Calu3 (cell line): Measurements from ENCODE around the gene KRT86. TPM values are rescaled to one million over a fixed set of nuclear protein-coding genes. Genes with fewer than 3 reads are reported as not detected.

ENCODE experiments used
- BruUV-seq: library from RNA; stranded (reverse); fragments of 400-500 nt; replicated peaks from 2 replicates; lab custom pipeline; 2021; lab: Mats Ljungman, UMichigan
- CTCF ChIA-PET: fragments of 300-600 bp; sonication (Branson Sonifier 250); formaldehyde crosslinking; loops from one replicate; lab custom pipeline; 2022; ENCODE audit warnings: antibody characterized with exemption; lab: Charles Lee
- DNase-seq: peaks from one replicate; pipeline ENCODE4 v3.0.0; 2022
- H3K27ac Mint-ChIP-seq: one replicate; pipeline ENCODE4 v1.8.0; 2022; ENCODE audit warnings: mixed read lengths; ENCODE audit not compliant: unreplicated experiment
- H3K27me3 Mint-ChIP-seq: one replicate; pipeline ENCODE4 v1.8.0; 2022; ENCODE audit warnings: mixed read lengths; ENCODE audit not compliant: unreplicated experiment
- H3K36me3 Mint-ChIP-seq: one replicate; pipeline ENCODE4 v1.8.0; 2022; ENCODE audit warnings: mild to moderate bottlenecking, moderate library complexity, mixed read lengths; ENCODE audit not compliant: insufficient read depth, unreplicated experiment
- H3K4me1 Mint-ChIP-seq: one replicate; pipeline ENCODE4 v1.8.0; 2022; ENCODE audit warnings: mild to moderate bottlenecking, low read depth, mixed read lengths; ENCODE audit not compliant: unreplicated experiment
- H3K4me3 Mint-ChIP-seq: one replicate; pipeline ENCODE4 v1.8.0; 2022; ENCODE audit warnings: mild to moderate bottlenecking, low read depth, moderate library complexity, mixed read lengths; ENCODE audit not compliant: unreplicated experiment
- H3K9me3 Mint-ChIP-seq: one replicate; pipeline ENCODE4 v1.8.0; 2022; ENCODE audit warnings: low read depth, mixed read lengths; ENCODE audit not compliant: unreplicated experiment
- CTCF ChIP-seq: fragments of 200-600 bp; IDR thresholded peaks from one replicate; pipeline ENCODE4 v1.8.0; 2022; ENCODE audit warnings: antibody characterized with exemption; ENCODE audit not compliant: unreplicated experiment
- intact Hi-C: fragments of 100-400 bp; cut with micrococcal nuclease; formaldehyde crosslinking; loops from one replicate; pipeline ENCODE4 v1.10.0; 2022; ENCODE audit not compliant: unreplicated experiment
- total RNA-seq: library from RNA; stranded (reverse); gene quantifications from 2 replicates; pipeline ENCODE4 v1.2.3, GENCODE V29; 2022

The KRT86 gene
- total RNA-seq, 1 experiment from 2014 or later = 3.6 TPM

- BruUV-seq = no TSS peak
Measured at GRCh38 chr12:52335598-52336262, 61.3 kb downstream of the KRT86 start.

DNA sequence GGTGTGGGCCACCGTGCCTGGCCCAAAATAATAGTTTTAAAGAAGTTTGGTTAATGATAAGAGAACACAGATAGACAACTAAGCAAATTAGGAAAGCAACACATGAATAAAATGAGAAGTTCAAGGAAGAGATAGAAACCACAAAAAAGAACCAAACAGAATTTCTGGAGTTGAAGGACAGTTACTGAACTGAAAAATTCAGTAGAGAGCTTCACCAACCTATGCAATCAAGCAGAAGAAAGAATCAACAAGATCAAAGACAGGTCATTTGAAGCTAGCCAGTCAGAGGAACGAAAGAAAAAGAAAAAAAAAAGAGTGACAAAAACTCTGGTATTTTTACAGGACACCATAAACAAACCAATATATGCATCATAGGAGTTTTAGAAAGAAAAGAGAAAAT, 62.2 kb downstream of the KRT86 start:
- Mint-ChIP-seq H3K36me3 (no peaks in the 10 kb centered on the region), H3K27me3 (peaks cover 25% of the 10 kb centered on the region), H3K27ac (peak overlapping the region; percentile 31), H3K4me3 (no peak overlapping the region), H3K9me3 (peaks cover 3% of the 10 kb centered on the region), H3K4me1 (peaks cover 26% of the 10 kb centered on the region)
- TF ChIP-seq CTCF = no peak
- DNase-seq = no peak
- intact Hi-C loops = no loop called here
- BruUV-seq = no TSS peak
- CTCF ChIA-PET = interaction anchor here (0.6 to 1.2 kb wide), 3 partner anchors 80 to 1407 kb away, joined by 3 to 5 read pairs (median 3); no protein-coding TSS in a partner anchor

More at GRCh38 chr12:52335598-52336262, 61.3 kb downstream of the KRT86 start:
- H3K4me1 Mint-ChIP-seq = peaks cover 28% of the 10 kb centered on the region
- no peaks in the 10 kb centered on the region for H3K36me3 Mint-ChIP-seq
- H3K27ac Mint-ChIP-seq = no peak overlapping the region
- H3K9me3 Mint-ChIP-seq = peaks cover 3% of the 10 kb centered on the region
- intact Hi-C loops = no loop called here
- DNase-seq = peak; percentile 31
- CTCF ChIA-PET = no interaction called here
- TF ChIP-seq CTCF = no peak
- no peak overlapping the region for H3K4me3 Mint-ChIP-seq
- peaks cover 30% of the 10 kb centered on the region for H3K27me3 Mint-ChIP-seq

DNA sequence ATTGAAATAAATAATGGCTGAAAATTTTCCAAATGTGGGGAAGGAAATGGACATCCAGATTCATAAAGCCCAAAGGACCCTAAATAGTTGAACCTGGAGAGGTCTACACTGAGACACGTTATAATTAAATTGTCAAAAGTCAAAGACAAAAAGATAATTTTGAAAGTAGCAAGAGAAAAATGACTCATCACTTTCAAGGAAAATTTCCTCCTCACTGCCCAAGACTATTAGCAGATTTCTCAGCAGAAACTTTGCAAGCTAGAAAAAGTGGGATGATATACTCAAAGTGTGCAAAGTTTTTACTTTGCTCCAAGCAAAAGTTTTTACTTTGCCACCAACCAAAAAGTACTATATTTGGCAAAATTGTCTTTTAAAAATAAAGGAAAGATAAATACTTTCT, 62.6 kb downstream of the KRT86 start:
- CTCF ChIA-PET = interaction anchor here (0.6 to 1.2 kb wide), 2 partner anchors 81 to 1407 kb away, joined by 3 read pairs; no protein-coding TSS in a partner anchor
- BruUV-seq = no TSS peak
- DNase-seq = no peak
- no peak for TF ChIP-seq CTCF
- Mint-ChIP-seq H3K36me3 (no peaks in the 10 kb centered on the region), H3K9me3 (no peaks in the 10 kb centered on the region), H3K27ac (peak overlapping the region; percentile 31), H3K4me1 (peaks cover 22% of the 10 kb centered on the region), H3K4me3 (no peak overlapping the region), H3K27me3 (peaks cover 21% of the 10 kb centered on the region)
- intact Hi-C loops = no loop called here

- Mint-ChIP-seq H3K27me3 (peaks cover 17% of the 10 kb centered on the region), H3K36me3 (no peaks in the 10 kb centered on the region), H3K27ac (no peak overlapping the region), H3K4me1 (peaks cover 20% of the 10 kb centered on the region), H3K9me3 (no peaks in the 10 kb centered on the region), H3K4me3 (no peak overlapping the region)
- no peak for TF ChIP-seq CTCF
- no peak for DNase-seq
- CTCF ChIA-PET = interaction anchor here (0.6 kb wide), 1 partner anchor 245 kb away, joined by 3 read pairs; no protein-coding TSS in a partner anchor
- no TSS peak for BruUV-seq
- intact Hi-C loops = no loop called here
Measured at GRCh38 chr12:52338241-52338960, 64.0 kb downstream of the KRT86 start.
